Loucy (cell line): Measurements from ENCODE around the gene MYO1D.

Experiments used
- EZH2phosphoT487 ChIP-seq: fragments of 200-600 bp; IDR thresholded peaks from 2 replicates; pipeline ENCODE4 v1.6.1; 2018; ENCODE audit warnings: antibody characterized with exemption, mild to moderate bottlenecking, moderate library complexity, borderline replicate concordance
- TF ChIP-seq, protein P1 (sequence below): fragments of 200-600 bp; sonication (generic); conservative IDR thresholded peaks from 2 replicates; pipeline ENCODE4 v1.5.1; 2014; ENCODE audit warnings: mild to moderate bottlenecking, antibody characterized with exemption, low read length

DNA sequence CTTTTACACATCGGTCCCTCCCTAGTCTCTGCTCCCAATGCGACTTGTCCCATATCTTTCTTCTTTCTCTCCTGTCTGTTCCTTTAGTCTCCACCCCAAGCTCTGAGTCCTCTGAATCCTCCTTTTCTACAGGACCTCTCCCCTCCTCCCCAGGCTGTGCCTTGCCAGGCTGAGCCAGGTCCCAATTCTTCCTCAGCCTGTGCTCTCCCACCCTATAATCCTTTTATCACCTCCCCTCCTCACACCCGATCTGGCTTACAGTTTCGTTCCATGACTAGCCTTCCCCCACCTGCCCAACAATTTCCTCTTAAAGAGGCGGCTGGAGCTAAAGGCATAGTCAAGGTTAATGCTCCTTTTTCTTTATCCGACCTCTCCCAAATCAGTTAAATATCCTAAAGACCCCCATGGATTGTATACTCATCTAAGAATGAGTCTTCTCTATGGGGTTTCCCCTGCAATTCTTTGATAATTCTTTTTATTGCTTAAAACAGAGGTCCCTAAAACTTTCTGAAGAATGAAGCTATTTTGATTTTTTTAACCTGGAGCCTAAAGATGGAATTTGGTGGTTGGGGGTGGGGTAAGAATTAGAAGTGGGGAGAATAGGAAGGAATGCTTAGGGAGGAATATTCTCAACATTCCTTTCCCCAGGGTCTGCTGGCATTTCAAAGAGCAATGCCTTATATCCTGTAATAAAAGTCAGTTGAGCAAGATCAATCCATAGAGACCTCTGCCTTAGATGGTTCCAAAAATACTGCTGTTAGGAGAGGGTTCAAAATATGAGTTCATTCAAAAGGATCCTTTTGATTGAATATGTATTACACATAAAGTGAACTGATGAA, 102.8 kb downstream of the MYO1D start:
- TF ChIP-seq, protein P1, sequence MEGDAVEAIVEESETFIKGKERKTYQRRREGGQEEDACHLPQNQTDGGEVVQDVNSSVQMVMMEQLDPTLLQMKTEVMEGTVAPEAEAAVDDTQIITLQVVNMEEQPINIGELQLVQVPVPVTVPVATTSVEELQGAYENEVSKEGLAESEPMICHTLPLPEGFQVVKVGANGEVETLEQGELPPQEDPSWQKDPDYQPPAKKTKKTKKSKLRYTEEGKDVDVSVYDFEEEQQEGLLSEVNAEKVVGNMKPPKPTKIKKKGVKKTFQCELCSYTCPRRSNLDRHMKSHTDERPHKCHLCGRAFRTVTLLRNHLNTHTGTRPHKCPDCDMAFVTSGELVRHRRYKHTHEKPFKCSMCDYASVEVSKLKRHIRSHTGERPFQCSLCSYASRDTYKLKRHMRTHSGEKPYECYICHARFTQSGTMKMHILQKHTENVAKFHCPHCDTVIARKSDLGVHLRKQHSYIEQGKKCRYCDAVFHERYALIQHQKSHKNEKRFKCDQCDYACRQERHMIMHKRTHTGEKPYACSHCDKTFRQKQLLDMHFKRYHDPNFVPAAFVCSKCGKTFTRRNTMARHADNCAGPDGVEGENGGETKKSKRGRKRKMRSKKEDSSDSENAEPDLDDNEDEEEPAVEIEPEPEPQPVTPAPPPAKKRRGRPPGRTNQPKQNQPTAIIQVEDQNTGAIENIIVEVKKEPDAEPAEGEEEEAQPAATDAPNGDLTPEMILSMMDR = no peak
- TF ChIP-seq EZH2phosphoT487 = no peak
